ENCODE data around the gene TRAPPC4.

- TF ChIP-seq CTCF (IDR thresholded peaks at IDR 0.05): no peak
- TF ChIP-seq SIN3A (IDR thresholded peaks at IDR 0.05; ENCODE audit: borderline replicate concordance, insufficient read depth, low read depth, low read length): no peak
- TF ChIP-seq POLR2AphosphoS5 (IDR thresholded peaks at IDR 0.05; ENCODE audit: low read depth, low read length): no peak
These were observed 6.0 kb downstream of the TRAPPC4 start for GRCh38 chr11:119024430-119025098.

All from Panc1 (cell line).